GM19395 (cell line): Measurements from ENCODE around the gene LRG1.
"Not testable (repeated sequence)": the region's sequence is repeated elsewhere in the genome, so short reads cannot be mapped to it uniquely, and the experiment has no call there.

ENCODE experiments used
- ATAC-seq: cut with Tn5 transposase; IDR thresholded peaks from one replicate; pipeline ENCODE4 v1.9.1; 2021; ENCODE audit warnings: mild to moderate bottlenecking, moderate library complexity; ENCODE audit not compliant: unreplicated experiment

LRG1 gene

GRCh38 chr19:4531562-4532165 is 8.2 kb downstream of the LRG1 start:
- no peak for ATAC-seq

GRCh38 chr19:4529924-4530522 is 9.8 kb downstream of the LRG1 start:
- ATAC-seq, result no peak

- ATAC-seq, result no peak
Observed at GRCh38 chr19:4528843-4529242, 11.0 kb downstream of the LRG1 start.

- not testable (repeated sequence) for ATAC-seq
Observed at GRCh38 chr19:4527377-4527776, 12.5 kb downstream of the LRG1 start.

DNA sequence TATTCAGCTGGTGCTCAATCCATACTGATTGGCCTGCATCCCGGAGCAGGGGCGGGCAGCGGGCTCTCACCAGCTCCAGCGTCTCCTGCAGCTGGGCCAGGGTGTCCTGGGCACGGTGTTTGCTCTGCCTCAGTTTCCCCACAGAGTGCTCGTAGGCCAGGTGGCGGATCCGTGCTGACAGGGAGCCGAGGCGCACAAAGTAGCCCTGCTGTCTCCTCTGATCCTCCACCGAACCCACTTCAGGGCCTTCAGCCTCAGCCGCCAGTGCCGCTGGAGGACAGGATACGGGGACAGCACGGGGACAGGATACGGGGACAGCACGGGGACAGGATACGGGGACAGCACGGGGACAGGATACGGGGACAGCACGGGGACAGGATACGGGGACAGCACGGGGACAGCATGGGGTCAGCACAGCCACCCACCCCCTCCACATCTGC is 14.3 kb downstream of the LRG1 start:
- no peak for ATAC-seq

DNA sequence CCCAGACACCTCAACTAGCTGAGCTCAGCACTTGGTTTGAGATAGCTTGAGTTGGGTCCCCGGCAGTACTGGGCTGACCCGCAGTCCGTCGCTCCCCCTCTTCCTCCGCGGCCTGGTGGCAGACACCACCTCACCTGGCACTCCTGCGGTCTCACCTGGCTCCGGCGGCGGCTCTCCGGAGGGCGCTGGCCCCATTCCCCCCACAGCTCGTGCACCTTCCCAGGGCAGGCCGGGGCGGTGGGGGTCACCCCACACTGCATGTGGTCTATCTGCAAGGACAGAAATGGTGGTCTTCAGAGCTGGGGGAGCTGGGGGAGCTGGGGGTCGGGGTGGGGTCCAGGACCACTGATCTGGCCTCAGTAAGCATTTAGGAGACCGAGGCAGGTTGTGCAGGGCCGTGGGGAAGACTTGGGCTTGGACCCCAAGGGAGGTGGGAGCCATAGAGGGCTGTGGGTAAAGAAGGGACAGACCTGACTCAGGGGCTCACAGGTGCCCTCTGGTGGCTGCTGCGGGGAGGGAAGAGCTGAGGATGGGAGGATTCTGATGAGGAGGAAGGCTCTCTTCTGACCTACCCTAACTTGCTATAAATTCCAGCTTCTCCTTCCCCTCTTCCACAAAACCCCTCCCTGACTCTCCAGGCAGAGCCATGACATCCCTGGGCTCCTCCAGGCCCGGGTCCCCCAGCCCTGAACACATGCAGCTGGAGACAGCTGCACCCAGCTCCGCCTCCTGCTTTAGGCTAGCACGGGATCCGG is 14.9 kb downstream of the LRG1 start:
- no peak for ATAC-seq

DNA sequence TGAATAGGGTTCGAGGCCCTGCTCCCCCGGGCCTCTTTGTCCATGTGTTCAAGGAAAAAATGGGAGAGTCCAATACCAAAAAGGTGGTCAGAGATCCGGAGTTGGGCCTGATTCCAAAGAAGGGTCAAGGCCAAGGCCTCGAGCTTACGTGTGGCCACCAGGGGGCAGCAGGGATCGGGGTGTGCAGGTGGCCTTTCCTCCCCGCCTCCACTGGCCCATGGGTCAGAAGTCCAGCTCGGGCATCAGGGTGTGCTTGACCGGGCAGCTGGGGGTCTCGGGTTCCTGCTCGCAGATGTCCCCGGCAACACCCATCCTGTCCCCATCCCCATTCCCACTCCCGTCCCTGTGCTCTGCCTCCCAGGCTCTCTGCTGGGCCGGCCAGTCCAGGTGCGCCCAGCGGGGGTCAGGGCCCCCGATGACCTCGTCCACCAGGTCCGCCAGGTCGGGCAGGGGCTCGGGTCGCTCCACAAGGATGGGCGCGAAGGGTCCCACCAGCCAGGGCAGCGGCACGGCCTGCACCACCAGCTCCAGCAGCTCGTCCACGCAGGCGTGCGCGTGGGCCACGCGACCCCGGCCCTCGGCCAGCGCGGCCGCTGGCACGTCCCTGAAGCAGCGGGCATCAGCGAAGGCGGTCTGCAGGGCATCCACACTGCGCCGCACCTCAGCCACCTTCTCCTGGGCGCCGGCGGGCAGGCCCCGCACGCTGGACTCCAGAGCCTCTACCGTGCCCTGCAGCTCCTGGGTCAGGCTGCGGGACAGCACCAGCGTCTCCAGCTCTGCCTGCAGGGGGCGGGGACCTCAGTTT is 16.3 kb downstream of the LRG1 start:
- no peak for ATAC-seq

GRCh38 chr19:4522291-4523002 is 17.4 kb downstream of the LRG1 start:
- ATAC-seq, result no peak

DNA sequence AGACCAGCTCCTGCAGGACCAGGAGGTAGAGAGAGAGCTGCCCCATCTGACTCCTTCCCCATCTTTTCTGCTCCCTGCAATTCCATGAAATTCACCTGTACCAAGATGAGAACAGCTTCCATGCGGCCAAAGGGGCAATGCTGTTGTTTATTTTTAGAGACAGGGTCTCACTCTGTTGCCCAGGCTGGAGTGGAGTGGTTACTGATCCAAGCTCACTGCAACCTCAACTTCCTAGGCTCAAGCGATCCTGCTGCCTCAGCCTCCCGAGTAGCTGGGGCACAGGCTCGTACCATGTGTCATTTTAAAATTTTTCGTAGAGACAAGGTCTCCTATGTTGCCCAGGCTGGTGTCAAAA is 18.0 kb downstream of the LRG1 start:
- ATAC-seq, result no peak

DNA sequence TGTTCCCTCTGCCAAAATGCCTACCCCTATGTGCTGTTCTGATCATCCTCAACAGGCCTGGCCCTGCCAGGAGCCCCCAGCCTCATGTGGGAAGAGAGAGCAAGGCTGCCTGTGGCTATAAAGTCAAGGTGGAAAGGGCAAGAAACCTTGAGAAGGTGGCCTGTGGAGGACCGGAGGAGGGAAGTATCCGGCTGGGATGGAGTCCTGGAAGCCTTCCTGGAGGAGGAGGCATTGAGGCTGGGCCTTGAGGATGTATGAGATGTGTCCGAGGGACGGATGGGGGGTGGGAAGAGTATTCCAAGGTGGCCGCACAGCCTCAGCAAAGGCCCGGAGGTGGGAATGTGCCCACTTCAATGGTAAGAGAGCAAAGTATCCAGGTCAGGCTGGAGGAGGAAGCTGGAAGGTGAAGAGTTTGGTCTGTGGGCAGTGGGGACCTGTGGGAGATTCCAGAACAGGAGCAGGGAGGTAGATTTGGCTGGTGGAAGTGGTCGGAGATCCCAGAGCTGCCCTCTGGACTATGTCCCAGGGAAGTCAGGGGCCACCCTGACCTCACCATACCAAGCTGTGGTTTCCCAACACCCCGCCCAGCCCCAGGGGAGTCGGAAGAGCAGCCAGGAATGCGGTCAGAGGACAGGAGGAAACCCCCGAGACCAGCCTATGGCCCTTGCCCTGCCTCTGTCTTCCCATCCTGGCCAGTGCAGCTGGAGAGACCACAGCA is 18.5 kb downstream of the LRG1 start:
- no peak for ATAC-seq

- ATAC-seq, result no peak
Observed at GRCh38 chr19:4519521-4520277, 20.1 kb downstream of the LRG1 start.

DNA sequence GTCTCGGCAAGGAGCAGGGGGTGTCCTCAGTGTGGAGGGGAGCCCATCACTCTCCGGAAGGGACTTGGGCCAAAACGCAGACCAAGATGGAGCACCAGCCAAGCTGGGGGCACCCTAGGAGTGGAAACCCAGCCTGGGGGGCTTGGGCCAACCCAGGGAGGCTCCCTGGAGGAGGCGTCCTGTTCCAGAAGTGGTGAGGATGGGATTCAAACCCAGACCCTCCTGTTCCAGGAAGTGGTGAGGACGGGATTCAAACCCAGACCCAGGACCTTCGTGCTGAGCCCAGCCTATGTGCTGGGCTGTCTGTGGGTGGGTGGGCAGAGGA is 20.7 kb downstream of the LRG1 start:
- ATAC-seq, result no peak

DNA sequence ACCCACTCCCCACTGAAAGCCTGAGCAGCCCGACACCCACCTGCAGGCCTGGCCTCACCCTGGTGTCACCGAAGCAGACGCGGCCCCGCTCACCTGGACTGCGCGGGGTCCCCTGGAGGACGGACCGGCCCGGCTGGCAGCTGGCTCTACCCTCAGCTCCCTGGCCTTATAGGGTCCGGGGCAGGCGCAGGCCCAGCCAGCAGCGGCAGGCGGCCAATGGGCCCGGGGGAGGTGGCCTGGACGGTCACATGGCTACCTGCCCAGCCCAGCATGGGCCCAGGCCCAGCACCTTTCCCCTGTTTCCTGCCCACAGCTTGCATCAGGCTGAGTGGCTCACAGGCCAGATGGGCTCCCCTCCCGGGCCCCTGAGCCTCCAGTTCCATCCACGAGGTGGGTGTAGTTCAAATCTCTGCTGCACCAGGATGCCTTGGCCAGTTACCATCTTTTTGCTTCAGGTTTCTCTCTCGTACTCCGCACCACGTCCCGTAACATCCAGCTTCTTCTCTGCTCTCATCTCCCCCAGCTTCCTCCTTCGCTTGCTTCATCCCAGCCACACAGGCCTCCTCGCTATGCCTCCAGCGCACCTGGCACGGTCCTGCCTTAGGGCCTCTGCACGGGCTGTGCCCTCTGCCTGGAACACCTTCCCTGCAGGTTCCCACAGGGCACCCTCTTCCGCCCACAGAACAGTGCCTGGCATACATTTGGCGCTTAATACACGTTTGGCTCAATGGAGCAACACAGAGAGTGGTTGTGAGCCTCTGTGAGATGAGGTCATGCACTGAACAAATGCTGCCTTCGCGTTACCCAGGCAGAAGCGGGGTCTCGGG is 21.3 kb downstream of the LRG1 start, which contains the start of gene PLIN4:
Gene PLIN4, minus strand, starts transcription at position 142 of the 827 bp plus-strand sequence. CDS start 214 bp downstream, outside the sequence.
- no peak for ATAC-seq

DNA sequence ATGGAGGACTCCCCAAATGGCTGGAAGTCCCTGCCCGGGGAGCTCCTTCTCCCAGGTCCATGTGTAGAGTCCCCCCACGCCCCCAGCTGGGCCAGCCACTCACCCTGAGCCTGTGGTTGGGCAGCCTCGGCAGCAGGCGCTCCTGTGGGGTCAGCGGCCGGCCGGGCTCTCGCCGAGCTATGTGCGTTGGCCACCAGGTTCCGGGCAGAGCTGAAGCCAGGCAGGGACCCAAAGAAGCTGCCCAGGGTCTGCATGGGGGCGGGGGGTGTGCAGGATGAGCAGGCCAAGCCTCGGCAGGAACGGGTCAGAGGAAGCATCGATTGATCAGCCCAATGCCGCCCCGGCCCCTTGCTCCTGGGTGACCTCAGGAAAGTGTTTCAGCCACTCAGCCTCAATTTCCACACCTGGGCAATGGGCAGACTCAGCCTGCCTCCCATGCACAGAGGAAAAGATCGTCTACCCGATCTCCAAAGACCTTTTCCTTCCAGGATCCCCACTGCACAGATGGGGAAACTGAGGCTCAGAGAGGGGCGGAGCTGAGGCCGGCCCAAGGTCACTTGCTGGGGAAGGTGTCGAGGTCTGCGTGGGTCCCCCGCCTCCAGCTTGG is 22.3 kb downstream of the LRG1 start:
- no peak for ATAC-seq

- ATAC-seq, result no peak
Observed at GRCh38 chr19:4516939-4517300, 22.9 kb downstream of the LRG1 start.

DNA sequence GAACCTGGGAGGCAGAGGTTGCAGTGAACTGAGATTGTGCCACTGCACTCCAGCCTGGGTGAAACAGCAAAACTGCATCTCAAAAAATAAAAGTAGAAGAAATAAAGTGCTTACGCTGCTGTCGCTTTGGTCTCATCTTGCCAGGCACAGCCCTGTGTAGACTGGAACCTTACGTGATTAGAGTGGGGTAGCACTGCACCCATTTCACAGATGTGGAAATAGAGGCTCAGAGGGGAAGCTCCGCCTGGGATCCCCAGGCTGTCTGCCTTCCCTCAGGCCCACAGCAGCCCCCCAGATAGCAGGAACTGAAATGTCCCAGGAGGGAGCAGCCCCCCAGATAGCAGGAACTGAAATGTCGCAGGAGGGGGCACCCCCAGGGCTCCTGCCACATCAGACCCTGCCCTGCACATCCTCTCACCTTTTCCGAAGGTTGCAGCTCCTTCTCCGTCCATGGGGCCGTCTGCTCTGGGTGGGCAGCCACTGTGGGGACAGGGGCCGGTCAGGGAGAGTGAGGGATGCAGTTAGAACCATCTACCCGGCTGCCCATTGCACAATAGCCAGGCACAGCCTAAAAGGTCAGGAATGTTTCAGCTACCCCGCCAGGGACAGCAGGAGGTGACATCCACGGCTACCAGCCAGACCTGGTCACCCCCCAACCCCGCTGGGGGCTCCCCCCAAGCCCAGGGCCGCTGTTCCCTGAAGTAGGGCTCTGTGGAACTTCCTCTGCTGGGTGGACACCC is 23.5 kb downstream of the LRG1 start:
- ATAC-seq, result no peak

DNA sequence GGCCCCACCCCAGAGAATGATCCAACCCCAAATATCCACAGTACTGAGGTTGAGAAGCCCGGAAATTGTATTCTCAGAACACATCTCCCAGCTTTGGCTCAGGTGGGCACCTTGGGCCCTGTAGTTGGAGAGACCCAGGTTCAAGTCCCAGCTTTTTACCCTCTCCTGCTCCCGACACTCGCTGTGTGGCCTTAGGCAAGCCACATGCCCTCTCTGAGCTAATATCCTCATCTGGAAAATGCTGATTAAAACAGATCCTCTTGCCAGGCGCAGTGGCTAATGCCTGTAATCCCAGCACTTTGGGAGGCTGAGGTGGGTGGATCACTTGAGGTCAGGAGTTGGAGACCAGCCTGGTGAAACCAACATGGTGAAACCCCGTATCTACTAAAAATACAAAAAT is 24.1 kb downstream of the LRG1 start:
- no peak for ATAC-seq

DNA sequence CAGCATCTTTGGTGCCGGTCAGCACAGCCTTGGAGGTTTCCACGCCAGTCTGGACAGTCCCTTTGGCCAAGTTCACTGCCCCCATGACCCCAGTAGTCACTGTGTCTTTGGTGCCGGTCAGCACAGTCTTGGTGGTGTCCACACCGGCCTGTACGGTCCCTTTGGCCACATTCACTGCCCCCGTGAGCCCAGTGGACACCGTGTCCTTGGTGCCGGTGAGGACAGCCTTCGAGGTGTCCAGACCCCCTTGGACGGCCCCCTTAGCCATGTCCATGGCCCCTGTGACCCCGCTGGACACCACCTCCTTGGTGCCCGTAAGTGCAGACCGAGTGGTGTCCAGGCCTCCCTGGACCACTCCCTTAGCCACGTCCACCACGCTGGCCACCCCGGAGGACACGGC is 26.6 kb downstream of the LRG1 start:
- ATAC-seq, result no peak
